K562 (cell line): ENCODE measurements around the gene ERCC6. TPM values are rescaled to one million over a fixed set of nuclear protein-coding genes. Genes with fewer than 3 reads are reported as not detected.

ENCODE experiments used
- ARID1B ChIP-seq: fragments of 450-650 bp; IDR thresholded peaks from 2 replicates; pipeline ENCODE4 v1.6.1; 2016; ENCODE audit warnings: antibody characterized with exemption, mild to moderate bottlenecking, inconsistent platforms
- DDX20 ChIP-seq: fragments of 450-650 bp; IDR thresholded peaks from 2 replicates; pipeline ENCODE4 v1.6.1; 2016; ENCODE audit warnings: missing genetic modification characterization, low read depth, mild to moderate bottlenecking, missing compliant biosample characterization, moderate library complexity
- FOXM1 ChIP-seq, 2 experiments: fragments of 450-650 bp in 1 of 2; sonication (generic) in 1 of 2; formaldehyde crosslinking in 1 of 2; IDR thresholded peaks; 2 replicates each; pipeline versions ENCODE4 v1.6.1 to v1.9.0; 2017 to 2022; ENCODE audit warnings: low read depth in 2 of 2, mild to moderate bottlenecking in 2 of 2, missing genetic modification reagents in 1 of 2, moderate library complexity in 1 of 2
- MEF2A ChIP-seq: IDR thresholded peaks from 2 replicates; pipeline ENCODE4 v1.6.1; 2011; ENCODE audit warnings: low read depth, mild to moderate bottlenecking, low read length, moderate library complexity; ENCODE audit not compliant: control insufficient read depth
- TARDBP ChIP-seq: fragments of 450-650 bp; IDR thresholded peaks from 2 replicates; pipeline ENCODE4 v1.6.1; 2016
- TCF7 ChIP-seq: sonication (generic); IDR thresholded peaks from 2 replicates; pipeline ENCODE4 v1.6.1; 2016; ENCODE audit warnings: antibody characterized with exemption, borderline replicate concordance
- WHSC1 ChIP-seq: IDR thresholded peaks from one replicate; pipeline ENCODE4 v1.6.1; 2012; ENCODE audit warnings: low read length, control low read depth, inconsistent platforms
- ZEB2 ChIP-seq: fragments of 450-650 bp; IDR thresholded peaks from 2 replicates; pipeline ENCODE4 v1.6.1; 2016
- polyA plus RNA-seq, 8 experiments: library from polyadenylated mRNA; depleted of rRNA in 4 of 8; stranded (reverse) in 5 of 8; unstranded in 3 of 8; fragments of >200 nt; fragmentation: Nextera tagmentation in 2 of 8; fragmentation: Illumina TruSeq in 1 of 8; extraction: Ambion mirVana in 2 of 8; extraction: Trizol in 1 of 8; gene quantifications; 2 replicates each; pipeline versions ENCODE4 v1.2.1 to v1.2.3, GENCODE V29; 2011 to 2014; ENCODE audit warnings: inconsistent platforms in 1 of 8, missing spikeins in 1 of 8
- total RNA-seq, 7 experiments: library from RNA; depleted of rRNA in 6 of 7; stranded (reverse); fragments of >200 nt in 6 of 7; fragmentation: Illumina TruSeq in 2 of 7; extraction: Trizol in 2 of 7; gene quantifications; 2 replicates each; pipeline versions ENCODE4 v1.2.1 to v1.2.3, GENCODE V29; 2011 to 2021; ENCODE audit warnings: low replicate concordance in 1 of 7
- TF ChIP-seq, protein P1 (sequence below), 2 experiments: fragments of 450-650 bp; formaldehyde crosslinking in 1 of 2; IDR thresholded peaks; 2 replicates each; pipeline versions ENCODE4 v1.4.0 to v1.6.1; 2014 to 2020; ENCODE audit warnings: mild to moderate bottlenecking in 2 of 2, borderline replicate concordance in 1 of 2, low read depth in 1 of 2
- TF ChIP-seq, protein P2 (sequence below): sonication (generic); formaldehyde crosslinking; IDR thresholded peaks from 2 replicates; pipeline ENCODE4 v1.8.0; 2022; ENCODE audit warnings: mild to moderate bottlenecking, missing genetic modification reagents
- TF ChIP-seq, protein P3 (sequence below): fragments of 450-650 bp; IDR thresholded peaks from 2 replicates; pipeline ENCODE4 v1.6.1; 2016; ENCODE audit warnings: low read depth, mild to moderate bottlenecking, moderate library complexity
- TF ChIP-seq, protein P4 (sequence below): fragments of 450-650 bp; conservative IDR thresholded peaks from 2 replicates; pipeline ENCODE4 v1.6.1; 2016; ENCODE audit warnings: missing genetic modification characterization, low read depth, mild to moderate bottlenecking, missing compliant biosample characterization, moderate library complexity

The ERCC6 gene
- total and polyA plus RNA-seq, 9 of the 15 experiments (the other 6 are each of a cell fraction or from before 2014, with no cell fraction given): 7.8 to 17.7 (median 11.8) TPM

DNA sequence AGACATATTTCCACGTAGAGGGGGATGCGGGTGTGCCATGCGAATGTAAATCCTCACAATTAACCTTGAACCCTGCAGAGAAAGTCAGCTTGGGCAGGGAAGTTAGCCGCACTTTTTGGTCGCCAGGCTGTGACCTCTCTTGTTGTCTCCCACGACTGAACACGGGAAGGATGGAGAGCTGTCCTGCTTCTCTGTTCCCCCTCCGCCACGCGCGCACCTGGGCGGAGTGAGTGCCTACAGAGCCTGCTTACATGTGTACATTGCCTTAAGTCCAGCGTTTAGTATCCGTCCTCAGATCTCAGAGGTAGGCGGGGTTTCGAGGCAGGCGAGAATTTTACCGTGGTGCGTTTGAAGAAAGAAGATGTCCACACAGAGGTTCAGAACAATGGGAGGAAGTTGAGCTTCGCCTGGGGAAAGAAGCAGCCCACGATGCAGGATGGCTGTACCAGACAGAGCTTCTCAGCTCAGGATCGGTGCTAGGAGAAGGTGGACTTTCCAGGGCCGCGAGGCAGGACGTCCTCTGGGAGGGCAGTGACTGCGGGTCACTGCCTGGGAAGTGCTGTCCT lies 482 bp upstream of the ERCC6 start (continued):
- TF ChIP-seq, protein P1, sequence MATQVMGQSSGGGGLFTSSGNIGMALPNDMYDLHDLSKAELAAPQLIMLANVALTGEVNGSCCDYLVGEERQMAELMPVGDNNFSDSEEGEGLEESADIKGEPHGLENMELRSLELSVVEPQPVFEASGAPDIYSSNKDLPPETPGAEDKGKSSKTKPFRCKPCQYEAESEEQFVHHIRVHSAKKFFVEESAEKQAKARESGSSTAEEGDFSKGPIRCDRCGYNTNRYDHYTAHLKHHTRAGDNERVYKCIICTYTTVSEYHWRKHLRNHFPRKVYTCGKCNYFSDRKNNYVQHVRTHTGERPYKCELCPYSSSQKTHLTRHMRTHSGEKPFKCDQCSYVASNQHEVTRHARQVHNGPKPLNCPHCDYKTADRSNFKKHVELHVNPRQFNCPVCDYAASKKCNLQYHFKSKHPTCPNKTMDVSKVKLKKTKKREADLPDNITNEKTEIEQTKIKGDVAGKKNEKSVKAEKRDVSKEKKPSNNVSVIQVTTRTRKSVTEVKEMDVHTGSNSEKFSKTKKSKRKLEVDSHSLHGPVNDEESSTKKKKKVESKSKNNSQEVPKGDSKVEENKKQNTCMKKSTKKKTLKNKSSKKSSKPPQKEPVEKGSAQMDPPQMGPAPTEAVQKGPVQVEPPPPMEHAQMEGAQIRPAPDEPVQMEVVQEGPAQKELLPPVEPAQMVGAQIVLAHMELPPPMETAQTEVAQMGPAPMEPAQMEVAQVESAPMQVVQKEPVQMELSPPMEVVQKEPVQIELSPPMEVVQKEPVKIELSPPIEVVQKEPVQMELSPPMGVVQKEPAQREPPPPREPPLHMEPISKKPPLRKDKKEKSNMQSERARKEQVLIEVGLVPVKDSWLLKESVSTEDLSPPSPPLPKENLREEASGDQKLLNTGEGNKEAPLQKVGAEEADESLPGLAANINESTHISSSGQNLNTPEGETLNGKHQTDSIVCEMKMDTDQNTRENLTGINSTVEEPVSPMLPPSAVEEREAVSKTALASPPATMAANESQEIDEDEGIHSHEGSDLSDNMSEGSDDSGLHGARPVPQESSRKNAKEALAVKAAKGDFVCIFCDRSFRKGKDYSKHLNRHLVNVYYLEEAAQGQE (IDR thresholded peaks at IDR 0.05; ENCODE audit: borderline replicate concordance): no peak
- TF ChIP-seq, protein P1 (CRISPR knock-in tag; IDR thresholded peaks at IDR 0.05; ENCODE audit: low read depth): 0 out of 2 replicates have a peak, but pooled peaks have one; percentile 8
- TF ChIP-seq TCF7 (peak; percentile 39; the same call in 1 of the 2 replicates), TARDBP (peak; percentile 20; the same call in 1 of the 2 replicates), FOXM1 (IDR thresholded peaks at IDR 0.05; ENCODE audit: low read depth) (no peak), FOXM1 (CRISPR knock-in tag; IDR thresholded peaks at IDR 0.05; ENCODE audit: low read depth) (no peak), WHSC1 (no peak), ZEB2 (no peak; the same call in 1 of the 2 replicates), DDX20 (tag) (no peak), MEF2A (no peak), ARID1B (0 out of 2 replicates have a peak, but pooled peaks have one; percentile 18)
- TF ChIP-seq, protein P2, sequence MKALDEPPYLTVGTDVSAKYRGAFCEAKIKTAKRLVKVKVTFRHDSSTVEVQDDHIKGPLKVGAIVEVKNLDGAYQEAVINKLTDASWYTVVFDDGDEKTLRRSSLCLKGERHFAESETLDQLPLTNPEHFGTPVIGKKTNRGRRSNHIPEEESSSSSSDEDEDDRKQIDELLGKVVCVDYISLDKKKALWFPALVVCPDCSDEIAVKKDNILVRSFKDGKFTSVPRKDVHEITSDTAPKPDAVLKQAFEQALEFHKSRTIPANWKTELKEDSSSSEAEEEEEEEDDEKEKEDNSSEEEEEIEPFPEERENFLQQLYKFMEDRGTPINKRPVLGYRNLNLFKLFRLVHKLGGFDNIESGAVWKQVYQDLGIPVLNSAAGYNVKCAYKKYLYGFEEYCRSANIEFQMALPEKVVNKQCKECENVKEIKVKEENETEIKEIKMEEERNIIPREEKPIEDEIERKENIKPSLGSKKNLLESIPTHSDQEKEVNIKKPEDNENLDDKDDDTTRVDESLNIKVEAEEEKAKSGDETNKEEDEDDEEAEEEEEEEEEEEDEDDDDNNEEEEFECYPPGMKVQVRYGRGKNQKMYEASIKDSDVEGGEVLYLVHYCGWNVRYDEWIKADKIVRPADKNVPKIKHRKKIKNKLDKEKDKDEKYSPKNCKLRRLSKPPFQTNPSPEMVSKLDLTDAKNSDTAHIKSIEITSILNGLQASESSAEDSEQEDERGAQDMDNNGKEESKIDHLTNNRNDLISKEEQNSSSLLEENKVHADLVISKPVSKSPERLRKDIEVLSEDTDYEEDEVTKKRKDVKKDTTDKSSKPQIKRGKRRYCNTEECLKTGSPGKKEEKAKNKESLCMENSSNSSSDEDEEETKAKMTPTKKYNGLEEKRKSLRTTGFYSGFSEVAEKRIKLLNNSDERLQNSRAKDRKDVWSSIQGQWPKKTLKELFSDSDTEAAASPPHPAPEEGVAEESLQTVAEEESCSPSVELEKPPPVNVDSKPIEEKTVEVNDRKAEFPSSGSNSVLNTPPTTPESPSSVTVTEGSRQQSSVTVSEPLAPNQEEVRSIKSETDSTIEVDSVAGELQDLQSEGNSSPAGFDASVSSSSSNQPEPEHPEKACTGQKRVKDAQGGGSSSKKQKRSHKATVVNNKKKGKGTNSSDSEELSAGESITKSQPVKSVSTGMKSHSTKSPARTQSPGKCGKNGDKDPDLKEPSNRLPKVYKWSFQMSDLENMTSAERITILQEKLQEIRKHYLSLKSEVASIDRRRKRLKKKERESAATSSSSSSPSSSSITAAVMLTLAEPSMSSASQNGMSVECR (CRISPR knock-in tag): peak; percentile 91
- TF ChIP-seq, protein P3, sequence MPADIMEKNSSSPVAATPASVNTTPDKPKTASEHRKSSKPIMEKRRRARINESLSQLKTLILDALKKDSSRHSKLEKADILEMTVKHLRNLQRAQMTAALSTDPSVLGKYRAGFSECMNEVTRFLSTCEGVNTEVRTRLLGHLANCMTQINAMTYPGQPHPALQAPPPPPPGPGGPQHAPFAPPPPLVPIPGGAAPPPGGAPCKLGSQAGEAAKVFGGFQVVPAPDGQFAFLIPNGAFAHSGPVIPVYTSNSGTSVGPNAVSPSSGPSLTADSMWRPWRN: 0 out of 2 replicates have a peak, but pooled peaks have one; percentile 22
- TF ChIP-seq, protein P4, sequence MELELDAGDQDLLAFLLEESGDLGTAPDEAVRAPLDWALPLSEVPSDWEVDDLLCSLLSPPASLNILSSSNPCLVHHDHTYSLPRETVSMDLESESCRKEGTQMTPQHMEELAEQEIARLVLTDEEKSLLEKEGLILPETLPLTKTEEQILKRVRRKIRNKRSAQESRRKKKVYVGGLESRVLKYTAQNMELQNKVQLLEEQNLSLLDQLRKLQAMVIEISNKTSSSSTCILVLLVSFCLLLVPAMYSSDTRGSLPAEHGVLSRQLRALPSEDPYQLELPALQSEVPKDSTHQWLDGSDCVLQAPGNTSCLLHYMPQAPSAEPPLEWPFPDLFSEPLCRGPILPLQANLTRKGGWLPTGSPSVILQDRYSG (tag): 0 out of 2 replicates have a peak, but pooled peaks have one; percentile 39
